Thyroid gland (tissue), 4 donors: ENCODE measurements around the gene OSBPL1A.

Experiments used
- POLR2A ChIP-seq, 2 donors: fragments of 450-650 bp; IDR thresholded peaks; one replicate each; pipeline ENCODE4 v1.6.1; 2017; ENCODE audit warnings: antibody characterized with exemption in 2 of 2, mild to moderate bottlenecking in 2 of 2, moderate library complexity in 1 of 2
- TF ChIP-seq, protein P1 (sequence below), 6 experiments: fragments of 200-600 bp in 3 of 6; fragments of 450-650 bp in 3 of 6; sonication (generic) in 3 of 6; IDR thresholded peaks; one replicate each; pipeline ENCODE4 v1.5.1; 2016 to 2019; ENCODE audit warnings: antibody characterized with exemption in 6 of 6, mild to moderate bottlenecking in 2 of 6, inconsistent platforms in 1 of 6, moderate library complexity in 1 of 6

DNA sequence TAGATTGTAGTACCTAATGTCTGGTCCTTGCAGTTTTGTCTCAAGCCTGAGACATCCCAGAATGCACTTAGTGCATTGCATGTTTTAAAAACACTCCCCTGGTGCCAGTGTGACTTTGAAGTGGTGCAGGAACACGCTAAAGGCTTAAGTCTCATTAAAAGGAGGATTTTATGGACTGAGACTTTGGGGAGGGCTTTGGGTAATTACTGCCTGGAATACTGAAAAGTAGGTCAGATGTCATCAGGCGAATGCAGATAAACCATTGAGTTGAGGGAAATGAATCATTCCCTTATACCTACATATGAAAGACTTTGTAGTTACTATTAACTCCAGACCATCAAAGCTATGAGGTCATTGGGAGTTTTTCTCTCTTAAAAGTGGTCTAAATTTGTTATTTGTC, 3.0 kb upstream of the OSBPL1A start:
- TF ChIP-seq, protein P1, sequence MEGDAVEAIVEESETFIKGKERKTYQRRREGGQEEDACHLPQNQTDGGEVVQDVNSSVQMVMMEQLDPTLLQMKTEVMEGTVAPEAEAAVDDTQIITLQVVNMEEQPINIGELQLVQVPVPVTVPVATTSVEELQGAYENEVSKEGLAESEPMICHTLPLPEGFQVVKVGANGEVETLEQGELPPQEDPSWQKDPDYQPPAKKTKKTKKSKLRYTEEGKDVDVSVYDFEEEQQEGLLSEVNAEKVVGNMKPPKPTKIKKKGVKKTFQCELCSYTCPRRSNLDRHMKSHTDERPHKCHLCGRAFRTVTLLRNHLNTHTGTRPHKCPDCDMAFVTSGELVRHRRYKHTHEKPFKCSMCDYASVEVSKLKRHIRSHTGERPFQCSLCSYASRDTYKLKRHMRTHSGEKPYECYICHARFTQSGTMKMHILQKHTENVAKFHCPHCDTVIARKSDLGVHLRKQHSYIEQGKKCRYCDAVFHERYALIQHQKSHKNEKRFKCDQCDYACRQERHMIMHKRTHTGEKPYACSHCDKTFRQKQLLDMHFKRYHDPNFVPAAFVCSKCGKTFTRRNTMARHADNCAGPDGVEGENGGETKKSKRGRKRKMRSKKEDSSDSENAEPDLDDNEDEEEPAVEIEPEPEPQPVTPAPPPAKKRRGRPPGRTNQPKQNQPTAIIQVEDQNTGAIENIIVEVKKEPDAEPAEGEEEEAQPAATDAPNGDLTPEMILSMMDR (IDR thresholded peaks at IDR 0.05): no peak
- TF ChIP-seq POLR2A (IDR thresholded peaks at IDR 0.05): no peak
